MM.1S (cell line): Measurements from ENCODE around the gene NTN1.

Source experiments
- EZH2 ChIP-seq: fragments of 300-600 bp; sonication (generic); optimal IDR thresholded peaks from 2 replicates; pipeline ENCODE3; 2017; ENCODE audit warnings: low read depth, mild to moderate bottlenecking, antibody characterized with exemption, low read length, mixed read lengths
- TF ChIP-seq, protein P1 (sequence below): fragments of 300-600 bp; sonication (generic); IDR thresholded peaks from 2 replicates; pipeline ENCODE4 v1.5.1; 2016; ENCODE audit warnings: antibody characterized with exemption, low read length, mixed read lengths

- TF ChIP-seq, protein P1, sequence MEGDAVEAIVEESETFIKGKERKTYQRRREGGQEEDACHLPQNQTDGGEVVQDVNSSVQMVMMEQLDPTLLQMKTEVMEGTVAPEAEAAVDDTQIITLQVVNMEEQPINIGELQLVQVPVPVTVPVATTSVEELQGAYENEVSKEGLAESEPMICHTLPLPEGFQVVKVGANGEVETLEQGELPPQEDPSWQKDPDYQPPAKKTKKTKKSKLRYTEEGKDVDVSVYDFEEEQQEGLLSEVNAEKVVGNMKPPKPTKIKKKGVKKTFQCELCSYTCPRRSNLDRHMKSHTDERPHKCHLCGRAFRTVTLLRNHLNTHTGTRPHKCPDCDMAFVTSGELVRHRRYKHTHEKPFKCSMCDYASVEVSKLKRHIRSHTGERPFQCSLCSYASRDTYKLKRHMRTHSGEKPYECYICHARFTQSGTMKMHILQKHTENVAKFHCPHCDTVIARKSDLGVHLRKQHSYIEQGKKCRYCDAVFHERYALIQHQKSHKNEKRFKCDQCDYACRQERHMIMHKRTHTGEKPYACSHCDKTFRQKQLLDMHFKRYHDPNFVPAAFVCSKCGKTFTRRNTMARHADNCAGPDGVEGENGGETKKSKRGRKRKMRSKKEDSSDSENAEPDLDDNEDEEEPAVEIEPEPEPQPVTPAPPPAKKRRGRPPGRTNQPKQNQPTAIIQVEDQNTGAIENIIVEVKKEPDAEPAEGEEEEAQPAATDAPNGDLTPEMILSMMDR: no peak
- TF ChIP-seq EZH2: no peak
Measured at GRCh38 chr17:9187828-9188227, 166.5 kb downstream of the NTN1 start.
